Hematopoietic multipotent progenitor cell treated with erythropoietin and hydrocortisone succinate and interleukin-3 and kit ligand, for 15 days (in vitro differentiated cells): Measurements from ENCODE around the gene YAP1.

Experiments used
- DNase-seq: peaks from one replicate; pipeline ENCODE4 v3.0.0-alpha.2; 2015; ENCODE audit warnings: low spot score

The YAP1 gene

DNA sequence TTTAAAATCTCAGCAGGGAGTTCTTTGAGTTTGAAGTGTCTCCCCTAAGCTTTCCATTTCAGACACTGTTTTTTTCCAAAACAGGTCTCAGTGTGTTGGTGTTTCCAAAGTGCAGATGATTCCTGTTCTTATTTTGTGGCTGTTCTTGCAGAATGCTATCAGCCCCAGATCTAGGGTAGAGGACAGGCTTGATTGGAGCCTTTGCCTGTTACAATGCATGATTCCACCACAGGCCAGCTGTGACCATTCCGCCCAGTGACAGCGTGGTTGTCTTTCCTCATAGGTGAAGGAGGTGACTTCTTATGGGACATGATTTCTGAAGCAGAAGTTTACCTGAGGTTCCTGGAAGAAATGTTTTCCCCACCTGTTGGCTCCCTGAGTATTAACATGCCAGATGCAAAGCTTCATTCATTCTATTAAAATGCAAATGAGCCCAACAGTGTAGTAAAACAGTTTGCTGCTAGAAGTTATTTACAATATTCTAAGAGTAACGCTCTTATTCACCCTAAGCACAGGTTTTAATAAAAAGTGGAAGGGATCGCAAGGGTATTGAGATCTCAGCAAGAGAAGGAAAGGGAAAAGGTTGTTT lies 170.1 kb downstream of the YAP1 start:
- DNase-seq: no peak
